GM12878 (cell line): Measurements from ENCODE around the gene CNNM1. TPM values are rescaled to one million over a fixed set of nuclear protein-coding genes. Genes with fewer than 3 reads are reported as not detected.

Source experiments
- CEBPB ChIP-seq, 2 experiments: fragments of 150-350 bp in 1 of 2; IDR thresholded peaks; 2 replicates each; pipeline ENCODE4 v1.6.1; 2012 to 2014; ENCODE audit warnings: low read depth in 2 of 2, low read length in 2 of 2, borderline replicate concordance in 1 of 2, inconsistent platforms in 1 of 2
- CREM ChIP-seq: IDR thresholded peaks from 2 replicates; pipeline ENCODE4 v1.6.1; 2014; ENCODE audit warnings: antibody characterized with exemption, low read depth
- FOXM1 ChIP-seq: IDR thresholded peaks from 2 replicates; pipeline ENCODE4 v1.6.1; 2012; ENCODE audit warnings: low read depth, mild to moderate bottlenecking, inconsistent platforms, low read length, moderate library complexity
- HCFC1 ChIP-seq: fragments of 150-350 bp; IDR thresholded peaks from 2 replicates; pipeline ENCODE4 v1.6.1; 2014; ENCODE audit warnings: low read length
- IKZF2 ChIP-seq, 2 experiments: fragments of 450-650 bp; IDR thresholded peaks; 2 replicates each; pipeline ENCODE4 v1.6.1; 2017; ENCODE audit warnings: mild to moderate bottlenecking in 2 of 2, moderate library complexity in 2 of 2
- NFYB ChIP-seq: IDR thresholded peaks from 2 replicates; pipeline ENCODE4 v1.6.1; 2011; ENCODE audit warnings: low read depth, mild to moderate bottlenecking, low read length, improper control_type of control experiment, moderate library complexity; ENCODE audit not compliant: insufficient read depth
- NR2F1 ChIP-seq: fragments of 450-650 bp; conservative IDR thresholded peaks from 2 replicates; pipeline ENCODE4 v1.6.1; 2017; ENCODE audit warnings: mild to moderate bottlenecking
- PBX3 ChIP-seq: IDR thresholded peaks from 2 replicates; pipeline ENCODE4 v1.6.1; 2011; ENCODE audit warnings: mild to moderate bottlenecking, low read depth, low read length, moderate library complexity; ENCODE audit not compliant: insufficient replicate concordance
- PKNOX1 ChIP-seq: fragments of 450-650 bp; IDR thresholded peaks from 2 replicates; pipeline ENCODE4 v1.6.1; 2016; ENCODE audit warnings: mild to moderate bottlenecking
- POLR2A ChIP-seq: IDR thresholded peaks from 2 replicates; pipeline ENCODE4 v1.6.1; 2011; ENCODE audit warnings: low read depth, mild to moderate bottlenecking, low read length
- POLR2AphosphoS5 ChIP-seq: IDR thresholded peaks from 2 replicates; pipeline ENCODE4 v1.6.1; 2011; ENCODE audit warnings: mild to moderate bottlenecking, low read length, inconsistent platforms
- POU2F2 ChIP-seq: IDR thresholded peaks from 3 replicates; pipeline ENCODE4 v1.6.1; 2011; ENCODE audit warnings: low read depth, mild to moderate bottlenecking, low read length, borderline replicate concordance
- RB1 ChIP-seq: fragments of 450-650 bp; formaldehyde crosslinking; IDR thresholded peaks from 2 replicates; pipeline ENCODE4 v1.6.1; 2017; ENCODE audit warnings: mild to moderate bottlenecking, borderline replicate concordance
- RCOR1 ChIP-seq: conservative IDR thresholded peaks from 2 replicates; pipeline ENCODE4 v1.6.1; 2012; ENCODE audit warnings: low read depth, low read length, improper control_type of control experiment
- SMAD1 ChIP-seq: fragments of 450-650 bp; IDR thresholded peaks from 2 replicates; pipeline ENCODE4 v1.6.1; 2018; ENCODE audit warnings: mild to moderate bottlenecking, low read depth; ENCODE audit not compliant: partially characterized antibody
- SP1 ChIP-seq: IDR thresholded peaks from one replicate; pipeline ENCODE4 v1.6.1; 2011; ENCODE audit warnings: low read depth, low read length
- TAF1 ChIP-seq: IDR thresholded peaks from 2 replicates; pipeline ENCODE4 v1.6.1; 2011; ENCODE audit warnings: mild to moderate bottlenecking, low read depth, low read length, borderline replicate concordance
- ZBTB40 ChIP-seq: fragments of 450-650 bp; IDR thresholded peaks from 2 replicates; pipeline ENCODE4 v1.6.1; 2016; ENCODE audit warnings: mild to moderate bottlenecking, moderate library complexity, borderline replicate concordance
- ZNF207 ChIP-seq: fragments of 450-650 bp; IDR thresholded peaks from 2 replicates; pipeline ENCODE4 v1.6.1; 2014; ENCODE audit warnings: antibody characterized with exemption, mild to moderate bottlenecking, borderline replicate concordance
- polyA plus RNA-seq, 11 experiments: library from polyadenylated mRNA; depleted of rRNA in 4 of 11; unstranded in 6 of 11; stranded (reverse) in 5 of 11; fragments of >200 nt; fragmentation: Nextera tagmentation in 4 of 11; fragmentation: Illumina TruSeq in 1 of 11; extraction: Ambion mirVana in 4 of 11; extraction: Trizol in 1 of 11; gene quantifications; 1 replicate in 1 of 11; 2 replicates in 10 of 11; pipeline versions ENCODE4 v1.2.1 to v1.2.3, GENCODE V29; 2011 to 2016; ENCODE audit warnings: inconsistent platforms in 2 of 11, missing spikeins in 2 of 11, low read depth in 1 of 11
- total RNA-seq, 4 experiments: library from RNA; depleted of rRNA in 3 of 4; stranded (reverse); fragments of >200 nt in 3 of 4; fragmentation: Illumina TruSeq in 1 of 4; extraction: Trizol in 1 of 4; gene quantifications; 2 replicates each; pipeline versions ENCODE4 v1.2.1 to v1.2.3, GENCODE V29; 2013 to 2021
- TF ChIP-seq, protein P1 (sequence below): fragments of 450-650 bp; IDR thresholded peaks from 2 replicates; pipeline ENCODE4 v1.6.1; 2014; ENCODE audit warnings: mild to moderate bottlenecking
- TF ChIP-seq, protein P2 (sequence below): IDR thresholded peaks from 2 replicates; pipeline ENCODE4 v1.6.1; 2012; ENCODE audit warnings: low read length, inconsistent platforms

Gene CNNM1
- total and polyA plus RNA-seq, 10 of the 15 experiments (the other 5 are each of a cell fraction or from before 2014, with no cell fraction given), result 0.01 TPM; not detected in 9

GRCh38 chr10:99430451-99431189, 101.5 kb downstream of the CNNM1 start, which contains the start of gene GOT1 (continued):
- TF ChIP-seq NR2F1 (peak; percentile 97), CREM (peak; percentile 83), PBX3 (peak; percentile 87), RCOR1 (peak; percentile 88; the same call in 1 of the 2 replicates), ZBTB40 (peak; percentile 64; the same call in 1 of the 2 replicates), SMAD1 (peak; percentile 82), RB1 (peak; percentile 72), IKZF2 (IDR thresholded peaks at IDR 0.05) (no peak), POU2F2 (0 out of 3 replicates have a peak, but pooled peaks have one; percentile 46), POLR2A (peak; percentile 94), ZNF207 (0 out of 2 replicates have a peak, but pooled peaks have one; percentile 22), NFYB (peak; percentile 100), FOXM1 (peak; percentile 40; the same call in 1 of the 2 replicates), CEBPB (IDR thresholded peaks at IDR 0.05; ENCODE audit: borderline replicate concordance in 1 of 2, low read depth in 2 of 2, low read length in 2 of 2) (peak in 1 of 2 experiments; percentile 96; a peak in 2 of 4 replicates), POLR2AphosphoS5 (peak; percentile 91), TAF1 (peak; percentile 84), SP1 (peak; percentile 100), HCFC1 (peak; percentile 26), PKNOX1 (peak; percentile 96)
- TF ChIP-seq, protein P1, sequence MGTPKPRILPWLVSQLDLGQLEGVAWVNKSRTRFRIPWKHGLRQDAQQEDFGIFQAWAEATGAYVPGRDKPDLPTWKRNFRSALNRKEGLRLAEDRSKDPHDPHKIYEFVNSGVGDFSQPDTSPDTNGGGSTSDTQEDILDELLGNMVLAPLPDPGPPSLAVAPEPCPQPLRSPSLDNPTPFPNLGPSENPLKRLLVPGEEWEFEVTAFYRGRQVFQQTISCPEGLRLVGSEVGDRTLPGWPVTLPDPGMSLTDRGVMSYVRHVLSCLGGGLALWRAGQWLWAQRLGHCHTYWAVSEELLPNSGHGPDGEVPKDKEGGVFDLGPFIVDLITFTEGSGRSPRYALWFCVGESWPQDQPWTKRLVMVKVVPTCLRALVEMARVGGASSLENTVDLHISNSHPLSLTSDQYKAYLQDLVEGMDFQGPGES, result peak; percentile 95
- TF ChIP-seq, protein P2, sequence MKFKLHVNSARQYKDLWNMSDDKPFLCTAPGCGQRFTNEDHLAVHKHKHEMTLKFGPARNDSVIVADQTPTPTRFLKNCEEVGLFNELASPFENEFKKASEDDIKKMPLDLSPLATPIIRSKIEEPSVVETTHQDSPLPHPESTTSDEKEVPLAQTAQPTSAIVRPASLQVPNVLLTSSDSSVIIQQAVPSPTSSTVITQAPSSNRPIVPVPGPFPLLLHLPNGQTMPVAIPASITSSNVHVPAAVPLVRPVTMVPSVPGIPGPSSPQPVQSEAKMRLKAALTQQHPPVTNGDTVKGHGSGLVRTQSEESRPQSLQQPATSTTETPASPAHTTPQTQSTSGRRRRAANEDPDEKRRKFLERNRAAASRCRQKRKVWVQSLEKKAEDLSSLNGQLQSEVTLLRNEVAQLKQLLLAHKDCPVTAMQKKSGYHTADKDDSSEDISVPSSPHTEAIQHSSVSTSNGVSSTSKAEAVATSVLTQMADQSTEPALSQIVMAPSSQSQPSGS, result no peak
